HCEC 1CT (cell line): ENCODE measurements around the gene FUOM.
A peak's percentile ranks its signal among the peaks of the same experiment; 100 is the strongest.
"Not testable (repeated sequence)": the region's sequence is repeated elsewhere in the genome, so short reads cannot be mapped to it uniquely, and the experiment has no call there.

Experiments used
- DNase-seq: peaks from one replicate; pipeline ENCODE4 v3.0.0-alpha.2; 2017

FUOM gene

DNA sequence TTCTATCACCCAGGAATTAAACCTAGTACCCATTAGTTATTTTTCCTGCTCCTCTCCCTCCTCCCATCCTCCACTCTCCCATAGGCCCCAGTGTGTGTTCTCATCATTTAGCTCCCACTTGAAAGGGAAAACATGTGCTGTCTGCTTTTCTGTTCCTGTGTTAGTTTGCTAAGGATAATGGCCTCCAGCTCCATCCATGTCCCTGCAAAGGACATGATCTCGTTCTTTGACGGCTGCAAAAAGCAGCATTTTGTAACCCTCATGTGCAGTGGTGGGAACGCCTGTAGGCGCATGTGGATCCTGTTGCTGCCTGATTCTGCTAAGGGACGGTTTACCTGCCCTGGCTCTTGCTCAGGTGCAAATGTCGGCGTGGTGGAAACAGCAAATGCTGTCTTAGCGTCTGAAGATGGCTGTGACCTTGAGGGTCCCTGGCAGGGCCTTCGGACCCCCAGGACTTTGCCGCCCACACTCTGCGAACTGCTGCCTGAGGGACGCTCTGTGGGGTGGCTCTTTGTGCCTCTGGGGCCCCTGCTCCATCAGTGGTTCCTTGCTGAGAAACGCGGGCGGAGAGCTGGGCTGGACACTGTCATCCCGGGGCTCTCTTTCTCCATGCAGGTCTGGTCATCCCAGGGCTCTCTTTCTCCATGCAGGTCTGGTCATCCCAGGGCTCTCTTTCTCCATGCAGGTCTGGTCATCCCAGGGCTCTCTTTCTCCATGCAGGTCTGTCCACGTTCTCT, 30.6 kb upstream of the FUOM start:
- no peak for DNase-seq

GRCh38 chr10:133386951-133387350, 29.1 kb upstream of the FUOM start:
- not testable (repeated sequence) for DNase-seq

- no peak for DNase-seq
Measured at GRCh38 chr10:133385214-133385613, 27.4 kb upstream of the FUOM start.

DNA sequence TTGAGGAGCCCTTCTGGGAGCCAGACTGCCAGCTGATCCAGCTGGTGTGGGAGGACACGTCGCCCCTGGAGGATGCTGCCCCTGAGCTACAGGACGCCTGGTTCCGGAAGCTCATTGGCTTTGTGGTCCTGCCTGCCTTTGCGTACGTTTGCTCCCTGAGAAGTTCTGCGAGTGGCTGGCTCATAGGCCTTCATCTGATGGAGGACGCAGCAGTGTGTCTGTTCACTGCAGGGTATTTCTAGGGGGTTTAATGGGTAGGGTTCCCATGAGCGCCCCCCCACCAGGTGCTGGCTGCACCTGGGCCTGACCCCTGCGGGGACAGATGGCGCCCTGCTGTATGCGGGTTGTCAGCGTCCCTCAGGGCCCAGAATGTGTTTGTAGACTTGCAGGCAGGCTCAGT, 26.3 kb upstream of the FUOM start:
- no peak for DNase-seq

GRCh38 chr10:133383551-133383950, 25.7 kb upstream of the FUOM start:
- no peak for DNase-seq

- no peak for DNase-seq
Measured at GRCh38 chr10:133381036-133381435, 23.2 kb upstream of the FUOM start.

DNA sequence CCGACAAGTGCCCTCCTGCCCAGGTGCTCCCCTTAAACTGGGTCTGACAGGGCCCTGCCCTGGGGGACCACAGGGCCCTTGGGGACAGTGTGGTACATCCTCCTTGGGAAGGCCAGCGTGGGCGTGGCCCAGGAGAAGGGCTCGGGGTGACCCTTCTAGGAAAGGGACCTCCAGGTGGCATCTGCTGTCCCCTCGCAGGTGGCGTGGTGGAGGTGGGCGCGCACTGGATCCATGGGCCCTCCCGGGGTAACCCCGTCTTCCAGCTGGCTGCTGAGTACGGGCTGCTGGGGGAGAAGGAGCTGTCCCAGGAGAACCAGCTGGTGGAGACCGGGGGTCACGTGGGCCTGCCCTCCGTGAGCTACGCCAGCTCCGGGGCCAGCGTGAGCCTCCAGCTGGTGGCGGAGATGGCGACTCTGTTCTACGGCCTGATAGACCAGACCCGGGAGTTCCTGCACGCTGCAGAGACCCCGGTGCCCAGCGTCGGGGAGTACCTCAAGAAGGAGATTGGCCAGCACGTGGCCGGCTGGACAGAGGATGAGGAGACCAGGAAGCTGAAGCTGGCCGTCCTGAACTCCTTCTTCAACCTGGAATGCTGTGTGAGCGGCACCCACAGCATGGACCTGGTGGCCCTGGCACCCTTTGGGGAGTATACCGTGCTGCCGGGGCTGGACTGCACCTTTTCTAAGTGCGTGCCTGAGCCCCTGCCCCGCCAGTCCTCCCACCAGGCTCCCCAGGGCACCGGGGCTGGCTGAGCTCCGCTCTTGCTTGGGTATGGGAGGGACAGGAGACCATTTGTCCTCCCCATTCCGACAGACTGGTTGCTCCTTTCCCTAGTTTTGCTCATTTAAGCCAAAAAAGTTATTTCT, 22.2 kb upstream of the FUOM start:
- DNase-seq, result no peak

DNA sequence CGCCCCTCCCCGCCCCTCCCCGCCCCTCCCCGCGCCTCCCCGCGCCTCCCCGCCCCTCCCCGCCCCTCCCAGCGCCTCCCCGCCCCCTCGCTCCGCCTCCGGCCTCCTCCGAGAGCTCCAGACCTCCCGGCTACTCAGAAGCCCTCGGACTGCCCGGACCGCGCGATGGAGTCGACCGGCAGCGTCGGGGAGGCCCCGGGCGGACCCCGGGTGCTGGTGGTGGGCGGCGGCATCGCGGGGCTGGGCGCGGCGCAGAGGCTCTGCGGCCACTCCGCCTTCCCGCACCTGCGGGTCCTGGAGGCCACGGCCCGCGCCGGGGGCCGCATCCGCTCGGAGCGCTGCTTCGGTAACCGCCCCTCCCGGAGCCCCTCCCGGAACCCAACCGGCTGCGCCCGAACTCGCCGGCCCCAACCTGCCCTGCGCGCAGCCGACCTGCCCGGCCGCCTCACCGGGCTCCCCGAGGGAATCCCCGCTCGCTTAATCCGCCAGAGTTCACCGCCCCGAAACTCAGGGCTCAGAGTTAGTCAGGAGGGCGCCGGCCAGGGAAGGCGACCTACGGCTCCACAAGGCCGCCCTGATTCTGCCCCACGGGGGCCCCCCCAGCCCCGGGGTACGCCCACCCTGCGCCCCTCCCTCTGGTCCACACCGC, 21.5 kb upstream of the FUOM start, which contains the start of gene PAOX:
Gene PAOX (plus strand): TSS at position 111 of the 649 bp plus-strand sequence. CDS start 55 bp downstream, at position 166.
- peak; percentile 42 for DNase-seq

- peak; percentile 22 for DNase-seq
Measured at GRCh38 chr10:133378251-133379096, 20.7 kb upstream of the FUOM start.

DNA sequence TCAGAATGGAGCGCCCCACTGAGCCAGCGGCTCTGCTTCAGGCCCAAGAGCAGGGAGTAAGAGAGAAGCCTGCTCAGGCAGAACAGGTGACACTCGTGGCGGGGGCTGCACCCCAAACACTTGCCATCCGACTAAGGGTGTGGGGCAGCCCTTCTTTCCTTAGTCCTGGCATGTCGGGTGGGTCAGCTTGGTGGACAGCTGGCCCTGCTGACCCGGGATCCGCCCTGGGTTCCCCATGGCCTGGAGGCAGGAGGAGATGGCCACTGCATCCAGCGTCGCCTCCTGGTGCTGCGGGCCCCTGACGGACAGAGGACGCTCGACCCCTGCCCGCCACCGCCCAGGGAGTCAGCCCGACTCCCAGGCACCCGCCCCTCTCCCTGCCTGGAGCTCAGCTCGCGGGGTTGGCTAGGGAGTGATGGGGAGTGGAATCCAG, 20.0 kb upstream of the FUOM start:
- DNase-seq, result no peak

DNA sequence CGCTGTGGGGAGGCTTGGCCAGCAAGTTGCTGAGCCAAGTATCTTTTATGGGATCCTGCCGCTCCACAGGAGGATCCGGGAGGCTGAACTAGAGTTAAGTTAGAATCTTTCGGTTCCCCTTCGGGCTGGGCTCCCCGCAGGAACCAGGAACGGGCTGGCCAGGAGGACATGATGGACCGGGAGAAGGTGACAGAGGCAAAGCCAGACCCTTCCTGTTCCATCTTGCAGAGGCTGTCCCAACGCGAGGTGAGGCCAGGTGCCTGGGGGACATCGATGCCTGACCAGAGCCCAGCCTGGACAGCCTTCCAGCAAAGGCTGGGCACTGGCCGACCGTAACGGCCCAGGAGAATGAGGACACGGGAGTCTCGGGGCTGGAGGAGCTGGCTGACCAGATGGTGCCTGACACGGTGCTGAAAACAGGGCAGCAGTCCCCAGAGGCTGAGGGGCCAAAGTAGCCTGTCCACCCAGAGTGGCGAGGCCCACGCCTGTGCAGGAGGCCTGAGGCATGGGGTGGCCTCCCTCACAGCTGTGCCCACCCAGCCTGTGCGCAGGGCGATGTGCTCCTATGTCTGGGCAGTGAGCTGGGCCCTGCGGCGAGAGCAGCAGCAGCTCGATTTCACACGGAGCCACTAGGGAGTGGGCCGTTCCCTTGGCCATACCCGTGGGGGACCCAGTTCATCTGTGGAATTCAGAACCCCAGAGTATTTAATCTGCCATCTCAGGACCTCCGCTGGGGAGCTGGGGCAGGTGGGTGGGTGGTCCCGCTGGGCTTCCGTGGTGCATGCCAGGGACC, 19.4 kb upstream of the FUOM start:
- DNase-seq, result no peak

- not testable (repeated sequence) for DNase-seq
Measured at GRCh38 chr10:133376183-133376582, 18.4 kb upstream of the FUOM start.

DNA sequence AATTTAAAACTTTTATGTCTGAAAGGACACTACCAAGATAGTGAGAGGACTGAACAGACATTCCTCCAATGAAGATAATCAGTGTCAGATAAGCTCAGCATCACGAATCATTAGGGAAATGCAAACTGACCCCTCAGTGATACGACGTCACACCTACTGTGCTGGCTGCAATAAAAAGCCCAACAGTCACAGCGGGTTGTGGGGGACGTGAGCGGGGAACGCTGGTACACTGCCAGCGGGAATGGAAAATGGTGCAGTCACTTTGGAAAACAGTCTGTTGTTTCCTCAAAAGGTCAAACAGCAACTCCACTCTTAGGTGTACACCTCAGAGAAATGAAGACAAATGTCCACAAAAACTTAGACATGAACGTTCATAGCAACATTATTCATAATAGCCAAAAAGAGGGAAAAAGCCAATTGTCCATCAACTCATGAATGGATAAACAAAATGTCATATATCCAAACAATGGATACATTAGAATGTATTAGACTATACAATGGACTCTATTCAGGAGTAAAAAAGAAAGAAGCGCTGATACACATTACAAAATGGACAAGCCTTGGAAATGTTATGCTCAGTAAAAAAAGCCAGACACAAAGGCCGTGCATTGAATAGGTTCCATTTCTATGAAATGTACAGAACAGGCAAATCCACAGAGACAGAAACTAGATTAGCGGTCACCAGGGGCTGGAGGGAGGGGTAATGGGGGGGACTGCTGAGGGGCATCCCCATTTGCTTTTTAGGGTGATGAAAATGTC, 17.7 kb upstream of the FUOM start:
- DNase-seq, result no peak

- peak; percentile 90 for DNase-seq
Measured at GRCh38 chr10:133373174-133374090, 15.6 kb upstream of the FUOM start, which contains the start of gene ECHS1. Gene ECHS1 (minus strand): TSS chr10:133373354. CDS start chr10:133373333, 21 bp downstream.

DNA sequence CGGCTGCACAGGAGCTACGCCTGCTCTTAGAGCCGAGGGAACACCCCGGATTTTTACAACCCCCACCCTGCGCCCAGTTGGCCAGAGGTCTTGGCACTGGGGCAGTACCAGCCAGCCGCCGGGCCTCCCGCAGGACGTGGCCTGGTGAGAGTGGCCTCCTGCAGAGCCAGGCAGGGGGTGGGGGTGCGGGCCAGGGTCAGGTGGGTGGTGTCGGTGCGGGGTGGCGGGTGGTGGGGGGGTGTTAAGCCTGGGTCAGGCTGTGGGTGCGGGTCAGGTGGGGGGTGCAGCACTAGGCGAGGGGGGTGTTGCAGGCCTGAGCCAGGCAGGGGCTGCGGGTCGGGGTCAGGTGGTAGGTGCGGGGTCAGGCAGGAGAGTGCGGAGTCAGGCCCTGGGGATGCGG, 14.7 kb upstream of the FUOM start:
- DNase-seq, result no peak

DNA sequence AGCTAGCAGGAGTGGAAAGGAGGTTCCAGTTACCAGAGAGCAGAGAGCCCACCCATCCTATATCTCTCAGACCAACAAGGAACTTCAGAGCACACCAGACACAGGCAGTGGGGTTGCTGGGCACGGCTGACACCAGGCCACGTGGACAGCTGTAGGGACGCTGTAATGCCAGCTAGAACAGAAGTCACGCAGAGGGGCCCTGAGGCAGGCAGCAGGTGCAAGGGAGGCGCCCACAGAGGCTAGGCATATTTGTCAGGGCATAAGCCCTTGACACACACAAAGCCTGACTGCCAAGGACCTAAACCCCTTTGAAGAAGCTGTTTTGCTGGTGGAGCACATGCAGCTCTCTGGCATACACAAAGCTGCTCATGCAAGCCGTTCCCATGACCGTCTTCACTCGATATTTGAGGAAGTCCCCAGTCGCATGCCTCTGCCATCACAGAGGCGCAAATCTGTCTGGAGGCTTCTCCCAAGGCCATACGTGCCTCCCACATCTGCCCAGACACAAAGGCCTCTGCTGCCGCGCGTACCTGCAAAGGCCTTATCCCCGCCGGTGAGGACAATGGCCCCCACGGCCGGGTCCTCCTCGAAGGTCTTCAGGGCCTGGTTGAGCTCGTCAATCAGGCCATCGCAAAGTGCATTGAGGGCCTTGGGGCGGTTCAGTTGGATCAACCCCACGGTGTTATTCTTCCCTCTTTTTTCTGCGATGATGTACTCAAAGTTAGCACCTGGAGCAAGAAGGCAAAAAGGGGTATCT, 12.4 kb upstream of the FUOM start:
- no peak for DNase-seq

DNA sequence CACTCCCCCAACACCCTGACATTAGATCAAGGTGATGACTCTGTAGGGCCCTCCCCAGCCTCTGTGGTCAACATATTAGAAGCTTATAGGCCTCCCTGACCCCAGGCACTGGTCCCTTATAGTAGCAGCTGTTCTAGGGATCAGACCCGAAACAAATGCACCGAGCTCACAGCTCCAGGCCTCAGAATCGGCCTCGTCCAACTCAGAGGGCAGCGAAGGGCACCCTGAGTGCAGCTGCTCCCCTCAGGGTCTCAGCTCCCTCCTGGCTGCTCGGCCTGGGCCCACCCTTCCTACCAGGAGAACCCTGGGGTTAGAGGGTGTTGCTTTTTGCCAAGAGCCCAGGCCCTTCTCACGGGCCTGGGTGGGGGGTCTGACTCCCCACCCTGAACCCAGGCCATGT, 10.3 kb upstream of the FUOM start:
- no peak for DNase-seq

- not testable (repeated sequence) for DNase-seq
Measured at GRCh38 chr10:133367461-133367860, 9.6 kb upstream of the FUOM start.

GRCh38 chr10:133366751-133367150, 8.9 kb upstream of the FUOM start:
- no peak for DNase-seq
